Fibroblast of the aortic adventitia (primary cell): ENCODE data around the gene ASPA. TPM values are rescaled to one million over a fixed set of nuclear protein-coding genes. Genes with fewer than 3 reads are reported as not detected.
A peak's percentile ranks its signal among the peaks of the same experiment; 100 is the strongest.
"Not testable (repeated sequence)": the region's sequence is repeated elsewhere in the genome, so short reads cannot be mapped to it uniquely, and the experiment has no call there.

Experiments used
- DNase-seq: peaks from one replicate; pipeline ENCODE4 v3.0.0-alpha.2; 2010; ENCODE audit warnings: low read depth
- H3K4me3 ChIP-seq: 2 replicates; pipeline ENCODE4 v1.5.1; 2011; ENCODE audit warnings: low read depth, mild to moderate bottlenecking, control low read depth, low read length, moderate library complexity
- total RNA-seq: library from RNA; depleted of rRNA; stranded (reverse); fragments of >200 nt; gene quantifications from 2 replicates; pipeline ENCODE4 v1.2.3, GENCODE V29; 2012; ENCODE audit warnings: low replicate concordance
- TF ChIP-seq, protein P1 (sequence below): IDR thresholded peaks from 2 replicates; pipeline ENCODE4 v1.5.1; 2011; ENCODE audit warnings: mild to moderate bottlenecking, low read length, control low read depth, inconsistent platforms; ENCODE audit not compliant: insufficient read depth

The ASPA gene
- total RNA-seq, 1 donor, result 1.9 TPM

DNA sequence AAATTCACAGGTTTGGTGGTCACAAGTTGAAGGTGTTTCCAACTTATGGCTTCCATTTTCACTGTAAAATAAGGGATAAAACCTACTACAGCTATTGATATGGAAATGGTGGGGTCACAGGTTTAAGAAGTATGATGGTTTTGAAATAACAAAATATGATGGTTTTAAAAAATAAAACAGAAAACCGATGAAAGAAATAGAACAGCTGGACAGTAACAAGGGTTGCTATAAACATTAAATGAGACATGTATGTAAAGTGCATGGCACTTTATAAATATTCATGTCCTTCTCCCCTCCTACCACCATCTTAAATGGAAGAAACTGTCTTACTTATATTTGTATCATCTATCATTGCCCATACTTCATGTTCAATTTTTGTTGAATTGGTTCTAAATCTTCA is 31.3 kb downstream of the ASPA start:
- DNase-seq, result no peak
- H3K4me3 ChIP-seq, result no peak overlapping the region
- TF ChIP-seq, protein P1, sequence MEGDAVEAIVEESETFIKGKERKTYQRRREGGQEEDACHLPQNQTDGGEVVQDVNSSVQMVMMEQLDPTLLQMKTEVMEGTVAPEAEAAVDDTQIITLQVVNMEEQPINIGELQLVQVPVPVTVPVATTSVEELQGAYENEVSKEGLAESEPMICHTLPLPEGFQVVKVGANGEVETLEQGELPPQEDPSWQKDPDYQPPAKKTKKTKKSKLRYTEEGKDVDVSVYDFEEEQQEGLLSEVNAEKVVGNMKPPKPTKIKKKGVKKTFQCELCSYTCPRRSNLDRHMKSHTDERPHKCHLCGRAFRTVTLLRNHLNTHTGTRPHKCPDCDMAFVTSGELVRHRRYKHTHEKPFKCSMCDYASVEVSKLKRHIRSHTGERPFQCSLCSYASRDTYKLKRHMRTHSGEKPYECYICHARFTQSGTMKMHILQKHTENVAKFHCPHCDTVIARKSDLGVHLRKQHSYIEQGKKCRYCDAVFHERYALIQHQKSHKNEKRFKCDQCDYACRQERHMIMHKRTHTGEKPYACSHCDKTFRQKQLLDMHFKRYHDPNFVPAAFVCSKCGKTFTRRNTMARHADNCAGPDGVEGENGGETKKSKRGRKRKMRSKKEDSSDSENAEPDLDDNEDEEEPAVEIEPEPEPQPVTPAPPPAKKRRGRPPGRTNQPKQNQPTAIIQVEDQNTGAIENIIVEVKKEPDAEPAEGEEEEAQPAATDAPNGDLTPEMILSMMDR, result no peak

DNA sequence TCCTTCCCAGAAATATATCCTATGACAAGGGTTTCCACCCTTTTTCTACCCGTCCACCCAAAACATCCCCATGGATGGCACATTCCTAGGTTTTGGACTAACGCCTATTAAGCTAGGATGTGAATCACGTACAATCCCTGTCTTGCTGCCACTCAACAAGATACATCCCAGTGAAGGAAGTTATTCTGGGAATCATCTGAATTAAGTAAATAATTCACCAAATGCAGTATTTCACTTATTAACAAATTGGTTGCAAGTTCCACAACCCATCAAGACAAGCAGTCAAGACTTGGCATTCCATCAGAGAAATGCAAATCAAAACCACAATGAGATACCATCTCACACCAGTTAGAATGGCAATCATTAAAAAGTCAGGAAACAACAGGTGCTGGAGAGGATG is 32.1 kb downstream of the ASPA start:
- TF ChIP-seq, protein P1, result no peak
- DNase-seq, result no peak

DNA sequence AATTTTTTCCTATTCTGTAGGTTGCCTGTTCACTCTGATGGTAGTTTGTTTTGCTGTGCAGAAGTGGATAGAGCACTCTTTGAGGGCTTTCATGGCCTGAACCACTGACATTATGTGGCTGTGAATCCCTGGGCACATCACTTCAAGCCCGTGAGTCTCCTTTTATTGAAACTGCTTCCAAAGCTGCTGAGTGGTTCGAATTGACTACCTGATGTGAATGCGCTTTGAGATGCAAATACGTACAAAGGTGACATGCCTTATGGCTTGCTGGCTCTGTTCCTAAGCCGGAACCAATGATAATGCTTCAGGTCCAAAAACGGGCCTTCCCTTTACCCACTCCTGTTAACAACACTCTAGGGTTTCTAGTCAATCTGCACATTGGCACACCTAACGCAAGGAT is 34.3 kb downstream of the ASPA start:
- no peak overlapping the region for H3K4me3 ChIP-seq
- no peak for DNase-seq
- TF ChIP-seq, protein P1, result no peak

More for the DNA sequence above, 32.1 kb downstream of the ASPA start:
- no peak overlapping the region for H3K4me3 ChIP-seq

DNA sequence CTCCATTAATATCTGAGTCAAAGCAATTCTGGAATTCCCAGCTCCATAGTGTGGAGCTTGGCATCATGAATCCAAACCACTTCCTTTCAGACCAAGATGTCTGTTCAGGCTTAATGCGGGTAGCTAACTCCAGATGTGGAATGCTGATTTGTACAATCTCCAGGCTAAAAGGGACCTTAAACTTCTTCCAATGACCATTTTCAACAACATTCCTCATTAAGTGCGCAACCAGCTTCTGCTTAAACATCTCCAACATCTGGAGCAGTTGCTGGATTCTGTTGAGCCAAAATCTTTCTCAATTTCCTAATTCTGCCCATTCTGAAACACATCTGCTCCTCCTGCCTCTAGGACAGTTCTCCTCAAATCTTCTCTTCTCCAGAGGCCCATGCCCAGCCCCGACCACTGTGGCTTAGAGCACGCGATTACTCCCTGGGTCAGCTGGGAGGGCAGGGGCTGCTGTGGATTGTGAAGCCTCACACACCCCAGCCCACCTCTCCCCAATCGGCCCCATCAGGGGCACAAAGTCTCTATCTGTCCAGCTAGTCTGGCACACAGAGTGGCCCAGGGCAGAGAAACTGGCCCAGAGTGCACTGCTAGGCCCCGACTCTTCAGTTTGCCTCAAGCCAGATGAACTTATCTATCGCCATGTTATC is 36.2 kb downstream of the ASPA start:
- no peak overlapping the region for H3K4me3 ChIP-seq
- TF ChIP-seq, protein P1, result no peak
- peak; percentile 38 for DNase-seq

DNA sequence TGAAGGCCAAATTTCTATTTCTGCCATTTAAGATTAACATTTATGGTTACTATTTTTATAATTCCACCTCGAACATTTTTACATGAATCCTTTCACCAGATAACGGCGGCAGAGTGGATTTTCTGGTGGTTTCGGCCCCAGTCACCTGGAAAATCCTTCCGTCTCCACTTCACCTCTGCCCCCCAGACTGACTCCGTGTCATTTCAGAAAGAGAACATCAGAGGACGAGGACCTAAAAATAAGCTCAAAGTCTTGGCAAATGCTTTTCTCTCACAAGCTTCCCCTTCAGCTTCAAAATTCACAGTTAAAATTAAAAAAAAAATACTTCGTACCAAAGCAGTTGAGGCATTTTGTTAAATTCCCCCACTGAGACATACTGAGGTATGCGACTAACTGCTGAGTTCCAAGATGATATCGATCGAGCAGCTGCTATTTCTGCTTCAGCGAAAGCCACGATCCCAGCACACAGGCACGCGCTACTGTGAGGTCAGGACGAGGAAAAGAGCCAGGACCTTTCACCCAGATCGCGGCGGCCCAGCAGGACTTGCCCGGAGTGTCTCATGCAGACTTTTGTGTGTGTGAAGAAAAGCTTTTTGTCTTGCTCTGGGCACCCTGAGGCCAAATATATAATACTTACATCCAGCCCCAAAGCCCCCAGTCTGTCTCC is 36.8 kb downstream of the ASPA start:
- DNase-seq, result peak; percentile 81
- H3K4me3 ChIP-seq, result no peak overlapping the region
- TF ChIP-seq, protein P1, result no peak

DNA sequence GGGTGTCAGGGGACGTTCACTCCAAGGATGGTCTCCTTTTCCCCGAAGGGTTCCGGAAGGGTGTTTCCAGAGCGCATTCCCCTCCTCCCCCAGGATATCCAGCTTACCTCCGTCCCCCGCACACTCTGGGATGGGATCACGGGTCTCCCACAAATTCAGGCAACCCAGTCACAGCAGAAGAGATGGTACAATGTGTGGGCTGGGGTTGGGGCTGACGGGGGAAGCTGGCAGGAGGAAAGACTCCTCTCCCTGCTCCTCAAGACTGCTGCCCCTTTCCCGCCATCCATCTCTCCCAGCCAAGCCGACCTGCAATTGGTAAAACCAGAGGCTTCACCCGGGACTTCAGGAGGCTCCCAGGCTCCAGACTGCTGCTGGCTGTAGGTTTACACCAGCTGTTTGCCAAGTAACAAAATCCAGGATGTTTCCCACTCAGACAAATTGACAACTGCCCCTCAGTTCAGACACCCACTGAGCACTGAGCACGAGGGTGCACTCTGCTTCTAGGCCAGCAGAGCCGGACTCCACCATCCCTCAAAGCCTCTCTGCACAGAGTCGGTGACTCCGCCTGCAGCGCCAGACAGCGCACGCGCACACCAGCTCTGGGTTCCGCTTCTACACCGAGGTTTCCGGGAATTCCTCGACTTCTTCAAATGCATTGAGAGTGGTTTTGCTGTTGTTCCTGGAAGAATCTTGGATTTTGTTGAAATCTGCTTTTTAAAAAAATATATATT is 37.7 kb downstream of the ASPA start:
- H3K4me3 ChIP-seq, result no peak overlapping the region
- no peak for DNase-seq
- TF ChIP-seq, protein P1, result no peak

DNA sequence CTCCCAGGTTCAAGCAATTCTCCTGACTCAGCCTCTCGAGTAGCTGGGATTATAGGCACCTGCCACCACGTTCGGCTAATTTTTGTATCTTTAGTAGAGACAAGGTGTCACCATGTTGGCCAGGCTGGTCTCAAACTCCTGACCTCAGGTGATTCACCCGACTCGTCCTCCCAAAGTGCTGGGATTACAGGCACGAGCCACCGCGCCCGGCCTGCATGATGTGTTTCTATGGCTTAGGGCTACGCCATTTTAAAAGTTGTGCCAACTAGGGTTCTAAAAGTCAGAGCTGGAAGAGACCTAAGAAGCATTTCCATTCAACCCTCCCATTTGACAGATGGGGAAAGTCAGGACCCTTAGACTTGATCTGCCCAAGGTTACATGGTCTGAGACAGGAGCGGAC is 38.4 kb downstream of the ASPA start:
- DNase-seq, H3K4me3 ChIP-seq: not testable (repeated sequence)
